Panc1 (cell line): ENCODE measurements around the gene KCNIP3.

ENCODE experiments used
- CTCF ChIP-seq: fragments of 450-650 bp; IDR thresholded peaks from 2 replicates; pipeline ENCODE4 v1.5.1; 2017; ENCODE audit warnings: mild to moderate bottlenecking
- POLR2AphosphoS5 ChIP-seq: IDR thresholded peaks from 2 replicates; pipeline ENCODE4 v1.6.1; 2012; ENCODE audit warnings: mild to moderate bottlenecking, low read depth, low read length, moderate library complexity

GRCh38 chr2:95386031-95386430 is 88.9 kb downstream of the KCNIP3 start:
- TF ChIP-seq POLR2AphosphoS5 (no peak), CTCF (no peak)
